Measurements from ENCODE around the gene MFSD8.

DNA sequence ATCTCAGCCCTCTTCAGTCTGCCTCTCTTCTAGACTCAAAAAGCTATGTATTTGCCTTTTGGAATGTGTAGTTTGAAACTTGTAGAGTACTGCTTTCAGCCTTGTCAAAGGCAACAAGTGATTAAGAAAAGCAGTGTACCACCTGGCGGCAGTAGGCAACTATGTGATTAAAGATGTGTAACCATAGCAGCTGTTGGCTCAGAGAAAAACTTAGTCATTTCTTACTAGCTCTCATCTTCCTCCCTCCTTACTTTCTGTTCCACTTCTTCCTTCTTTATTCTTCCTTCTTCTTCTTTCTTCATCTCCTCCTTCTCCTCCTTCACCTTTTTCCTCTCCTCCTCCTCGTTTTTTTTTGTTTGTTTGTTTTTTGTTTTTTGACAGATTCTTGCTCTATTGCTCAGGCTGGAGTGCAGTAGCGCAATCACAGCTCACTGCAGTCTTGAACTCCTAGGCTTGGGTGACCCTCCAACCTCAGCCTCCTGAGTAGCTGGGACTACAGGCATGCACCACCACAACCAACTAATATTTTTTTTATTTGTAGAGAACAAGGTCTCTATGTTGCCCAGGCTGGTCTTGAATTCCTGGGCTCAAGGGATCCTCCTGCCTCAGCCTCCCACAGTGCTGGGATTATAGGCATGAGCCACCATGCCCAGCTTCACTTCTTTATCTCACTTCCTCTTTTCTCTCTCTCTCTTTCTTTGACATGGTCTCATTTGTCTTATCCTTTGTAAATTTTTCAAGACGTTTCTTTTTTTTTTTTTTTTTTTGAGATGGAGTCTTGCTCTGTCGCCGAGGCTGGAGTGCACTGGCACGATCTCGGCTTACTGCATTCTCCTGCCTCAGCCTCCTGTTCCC lies 32.8 kb upstream of the MFSD8 start:
- TF ChIP-seq, protein P1, sequence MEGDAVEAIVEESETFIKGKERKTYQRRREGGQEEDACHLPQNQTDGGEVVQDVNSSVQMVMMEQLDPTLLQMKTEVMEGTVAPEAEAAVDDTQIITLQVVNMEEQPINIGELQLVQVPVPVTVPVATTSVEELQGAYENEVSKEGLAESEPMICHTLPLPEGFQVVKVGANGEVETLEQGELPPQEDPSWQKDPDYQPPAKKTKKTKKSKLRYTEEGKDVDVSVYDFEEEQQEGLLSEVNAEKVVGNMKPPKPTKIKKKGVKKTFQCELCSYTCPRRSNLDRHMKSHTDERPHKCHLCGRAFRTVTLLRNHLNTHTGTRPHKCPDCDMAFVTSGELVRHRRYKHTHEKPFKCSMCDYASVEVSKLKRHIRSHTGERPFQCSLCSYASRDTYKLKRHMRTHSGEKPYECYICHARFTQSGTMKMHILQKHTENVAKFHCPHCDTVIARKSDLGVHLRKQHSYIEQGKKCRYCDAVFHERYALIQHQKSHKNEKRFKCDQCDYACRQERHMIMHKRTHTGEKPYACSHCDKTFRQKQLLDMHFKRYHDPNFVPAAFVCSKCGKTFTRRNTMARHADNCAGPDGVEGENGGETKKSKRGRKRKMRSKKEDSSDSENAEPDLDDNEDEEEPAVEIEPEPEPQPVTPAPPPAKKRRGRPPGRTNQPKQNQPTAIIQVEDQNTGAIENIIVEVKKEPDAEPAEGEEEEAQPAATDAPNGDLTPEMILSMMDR (IDR thresholded peaks at IDR 0.05; ENCODE audit: low read depth, low read length, missing input control): no peak
- TF ChIP-seq, protein P2, sequence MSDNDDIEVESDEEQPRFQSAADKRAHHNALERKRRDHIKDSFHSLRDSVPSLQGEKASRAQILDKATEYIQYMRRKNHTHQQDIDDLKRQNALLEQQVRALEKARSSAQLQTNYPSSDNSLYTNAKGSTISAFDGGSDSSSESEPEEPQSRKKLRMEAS (IDR thresholded peaks at IDR 0.05): no peak
- TF ChIP-seq YY1 (IDR thresholded peaks at IDR 0.05): no peak
- TF ChIP-seq, protein P3, sequence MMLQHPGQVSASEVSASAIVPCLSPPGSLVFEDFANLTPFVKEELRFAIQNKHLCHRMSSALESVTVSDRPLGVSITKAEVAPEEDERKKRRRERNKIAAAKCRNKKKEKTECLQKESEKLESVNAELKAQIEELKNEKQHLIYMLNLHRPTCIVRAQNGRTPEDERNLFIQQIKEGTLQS (IDR thresholded peaks at IDR 0.05): no peak
- TF ChIP-seq FOXA1 (IDR thresholded peaks at IDR 0.05): no peak
- TF ChIP-seq, protein P4, sequence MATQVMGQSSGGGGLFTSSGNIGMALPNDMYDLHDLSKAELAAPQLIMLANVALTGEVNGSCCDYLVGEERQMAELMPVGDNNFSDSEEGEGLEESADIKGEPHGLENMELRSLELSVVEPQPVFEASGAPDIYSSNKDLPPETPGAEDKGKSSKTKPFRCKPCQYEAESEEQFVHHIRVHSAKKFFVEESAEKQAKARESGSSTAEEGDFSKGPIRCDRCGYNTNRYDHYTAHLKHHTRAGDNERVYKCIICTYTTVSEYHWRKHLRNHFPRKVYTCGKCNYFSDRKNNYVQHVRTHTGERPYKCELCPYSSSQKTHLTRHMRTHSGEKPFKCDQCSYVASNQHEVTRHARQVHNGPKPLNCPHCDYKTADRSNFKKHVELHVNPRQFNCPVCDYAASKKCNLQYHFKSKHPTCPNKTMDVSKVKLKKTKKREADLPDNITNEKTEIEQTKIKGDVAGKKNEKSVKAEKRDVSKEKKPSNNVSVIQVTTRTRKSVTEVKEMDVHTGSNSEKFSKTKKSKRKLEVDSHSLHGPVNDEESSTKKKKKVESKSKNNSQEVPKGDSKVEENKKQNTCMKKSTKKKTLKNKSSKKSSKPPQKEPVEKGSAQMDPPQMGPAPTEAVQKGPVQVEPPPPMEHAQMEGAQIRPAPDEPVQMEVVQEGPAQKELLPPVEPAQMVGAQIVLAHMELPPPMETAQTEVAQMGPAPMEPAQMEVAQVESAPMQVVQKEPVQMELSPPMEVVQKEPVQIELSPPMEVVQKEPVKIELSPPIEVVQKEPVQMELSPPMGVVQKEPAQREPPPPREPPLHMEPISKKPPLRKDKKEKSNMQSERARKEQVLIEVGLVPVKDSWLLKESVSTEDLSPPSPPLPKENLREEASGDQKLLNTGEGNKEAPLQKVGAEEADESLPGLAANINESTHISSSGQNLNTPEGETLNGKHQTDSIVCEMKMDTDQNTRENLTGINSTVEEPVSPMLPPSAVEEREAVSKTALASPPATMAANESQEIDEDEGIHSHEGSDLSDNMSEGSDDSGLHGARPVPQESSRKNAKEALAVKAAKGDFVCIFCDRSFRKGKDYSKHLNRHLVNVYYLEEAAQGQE (IDR thresholded peaks at IDR 0.05): no peak
- no peak for TF ChIP-seq RAD21 (IDR thresholded peaks at IDR 0.05)
- TF ChIP-seq, protein P5, sequence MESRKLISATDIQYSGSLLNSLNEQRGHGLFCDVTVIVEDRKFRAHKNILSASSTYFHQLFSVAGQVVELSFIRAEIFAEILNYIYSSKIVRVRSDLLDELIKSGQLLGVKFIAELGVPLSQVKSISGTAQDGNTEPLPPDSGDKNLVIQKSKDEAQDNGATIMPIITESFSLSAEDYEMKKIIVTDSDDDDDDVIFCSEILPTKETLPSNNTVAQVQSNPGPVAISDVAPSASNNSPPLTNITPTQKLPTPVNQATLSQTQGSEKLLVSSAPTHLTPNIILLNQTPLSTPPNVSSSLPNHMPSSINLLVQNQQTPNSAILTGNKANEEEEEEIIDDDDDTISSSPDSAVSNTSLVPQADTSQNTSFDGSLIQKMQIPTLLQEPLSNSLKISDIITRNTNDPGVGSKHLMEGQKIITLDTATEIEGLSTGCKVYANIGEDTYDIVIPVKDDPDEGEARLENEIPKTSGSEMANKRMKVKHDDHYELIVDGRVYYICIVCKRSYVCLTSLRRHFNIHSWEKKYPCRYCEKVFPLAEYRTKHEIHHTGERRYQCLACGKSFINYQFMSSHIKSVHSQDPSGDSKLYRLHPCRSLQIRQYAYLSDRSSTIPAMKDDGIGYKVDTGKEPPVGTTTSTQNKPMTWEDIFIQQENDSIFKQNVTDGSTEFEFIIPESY (IDR thresholded peaks at IDR 0.05): no peak
- no peak for TF ChIP-seq SP1 (IDR thresholded peaks at IDR 0.05)
- TF ChIP-seq NR2F2 (IDR thresholded peaks at IDR 0.05): no peak
- no peak for TF ChIP-seq JUND (IDR thresholded peaks at IDR 0.05)
- TF ChIP-seq TAF1 (conservative IDR thresholded peaks at IDR 0.05): no peak
- no peak for TF ChIP-seq GABPA (IDR thresholded peaks at IDR 0.05 in 1 of 2, conservative IDR thresholded peaks at IDR 0.05 in 1 of 2)

Measured in liver (tissue), 3 donors.